ENCODE data around the gene IGIP. TPM values are rescaled to one million over a fixed set of nuclear protein-coding genes. Genes with fewer than 3 reads are reported as not detected.

Gene IGIP
- total RNA-seq, 1 donor from 2014 or later: 2.4 TPM

DNA sequence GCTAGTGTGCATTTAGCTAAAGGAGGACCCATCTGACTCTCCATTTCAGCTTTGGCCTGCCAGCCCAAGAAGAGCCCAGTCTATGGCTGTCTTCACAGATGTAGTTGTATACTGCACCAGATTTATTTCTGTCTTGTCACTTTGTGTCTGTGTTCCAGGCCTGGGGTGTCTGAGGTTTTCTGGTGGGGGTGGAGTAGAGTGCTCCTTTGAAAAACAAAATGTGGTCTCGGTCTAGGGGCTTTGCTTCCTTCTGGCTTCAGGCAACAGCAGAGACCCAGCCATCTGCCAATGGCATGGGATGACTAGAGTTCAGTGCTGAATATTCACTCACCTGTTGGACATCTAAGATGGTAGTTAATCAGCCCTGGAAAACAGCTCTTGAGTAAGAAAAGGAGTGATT, 10.9 kb downstream of the IGIP start:
- Histone ChIP-seq H4K20me1 (ENCODE audit: insufficient read depth, low read length) (peaks cover 41% of the 10 kb centered on the region), H3K4me2 (ENCODE audit: low read length) (no peak overlapping the region), H3K4me3 (ENCODE audit: insufficient read depth, low read depth, low read length) (no peak overlapping the region), H3K27me3 (ENCODE audit: insufficient read depth, low read length) (no peaks in the 10 kb centered on the region), H3K9ac (ENCODE audit: low read length) (no peak overlapping the region), H3K9me3 (ENCODE audit: insufficient read depth, low read depth, low read length) (no peaks in the 10 kb centered on the region), H3K4me1 (ENCODE audit: insufficient read depth, low read length) (peaks cover 10% of the 10 kb centered on the region), H2AFZ (ENCODE audit: low read depth, low read length) (no peak overlapping the region), H3K79me2 (ENCODE audit: insufficient read depth, low read length) (no peaks in the 10 kb centered on the region), H3K36me3 (ENCODE audit: insufficient read depth, low read length) (no peaks in the 10 kb centered on the region), H3K27ac (ENCODE audit: low read depth, low read length) (no peak overlapping the region)
- FAIRE-seq (no peak), DNase-seq (ENCODE audit: low read depth) (no peak)
- no peaks in the 10 kb centered on the region for H3K36me3 Mint-ChIP-seq (ENCODE audit: low read depth, unreplicated experiment)
- H3K9me3 Mint-ChIP-seq (ENCODE audit: unreplicated experiment): peaks cover 2% of the 10 kb centered on the region
- H3K27me3 Mint-ChIP-seq (ENCODE audit: low read depth, unreplicated experiment): peaks cover 17% of the 10 kb centered on the region
- H3K4me3 Mint-ChIP-seq (ENCODE audit: unreplicated experiment): no peak overlapping the region
- no peak overlapping the region for H3K27ac Mint-ChIP-seq (ENCODE audit: unreplicated experiment)
- TF ChIP-seq EZH2 (IDR thresholded peaks at IDR 0.05; ENCODE audit: insufficient read depth, low read length): no peak
- TF ChIP-seq, protein P1, sequence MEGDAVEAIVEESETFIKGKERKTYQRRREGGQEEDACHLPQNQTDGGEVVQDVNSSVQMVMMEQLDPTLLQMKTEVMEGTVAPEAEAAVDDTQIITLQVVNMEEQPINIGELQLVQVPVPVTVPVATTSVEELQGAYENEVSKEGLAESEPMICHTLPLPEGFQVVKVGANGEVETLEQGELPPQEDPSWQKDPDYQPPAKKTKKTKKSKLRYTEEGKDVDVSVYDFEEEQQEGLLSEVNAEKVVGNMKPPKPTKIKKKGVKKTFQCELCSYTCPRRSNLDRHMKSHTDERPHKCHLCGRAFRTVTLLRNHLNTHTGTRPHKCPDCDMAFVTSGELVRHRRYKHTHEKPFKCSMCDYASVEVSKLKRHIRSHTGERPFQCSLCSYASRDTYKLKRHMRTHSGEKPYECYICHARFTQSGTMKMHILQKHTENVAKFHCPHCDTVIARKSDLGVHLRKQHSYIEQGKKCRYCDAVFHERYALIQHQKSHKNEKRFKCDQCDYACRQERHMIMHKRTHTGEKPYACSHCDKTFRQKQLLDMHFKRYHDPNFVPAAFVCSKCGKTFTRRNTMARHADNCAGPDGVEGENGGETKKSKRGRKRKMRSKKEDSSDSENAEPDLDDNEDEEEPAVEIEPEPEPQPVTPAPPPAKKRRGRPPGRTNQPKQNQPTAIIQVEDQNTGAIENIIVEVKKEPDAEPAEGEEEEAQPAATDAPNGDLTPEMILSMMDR (IDR thresholded peaks at IDR 0.05; ENCODE audit: insufficient read depth, low read depth, low read length): no peak
- H3K4me1 Mint-ChIP-seq (ENCODE audit: low read depth, unreplicated experiment): peaks cover 15% of the 10 kb centered on the region

DNA sequence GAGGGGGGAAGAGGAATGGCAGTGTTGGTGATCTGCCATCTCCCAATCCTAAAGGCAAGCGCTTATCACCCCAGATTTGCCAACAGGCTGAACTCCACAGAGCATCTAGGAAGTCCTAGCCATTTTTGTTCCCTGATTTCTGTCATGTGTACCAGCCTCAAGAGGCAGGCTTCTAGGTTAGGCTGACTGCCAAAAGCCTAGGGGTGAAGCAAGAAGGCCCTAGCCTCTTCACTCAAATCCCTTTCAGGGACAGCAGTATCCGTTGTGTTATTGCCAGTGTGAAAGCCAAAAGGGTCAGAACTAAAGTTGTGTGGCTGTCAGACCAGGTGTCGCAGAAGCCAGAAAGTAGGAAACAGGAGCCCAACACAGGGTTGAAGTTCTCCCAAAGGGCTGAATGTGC, 14.7 kb downstream of the IGIP start:
- H3K9me3 Mint-ChIP-seq (ENCODE audit: unreplicated experiment): peaks cover 2% of the 10 kb centered on the region
- Histone ChIP-seq H3K36me3 (ENCODE audit: insufficient read depth, low read length) (no peaks in the 10 kb centered on the region), H3K4me1 (ENCODE audit: insufficient read depth, low read length) (no peaks in the 10 kb centered on the region), H3K4me3 (ENCODE audit: insufficient read depth, low read depth, low read length) (no peak overlapping the region), H2AFZ (ENCODE audit: low read depth, low read length) (no peak overlapping the region), H4K20me1 (ENCODE audit: insufficient read depth, low read length) (peaks cover 68% of the 10 kb centered on the region), H3K27ac (ENCODE audit: low read depth, low read length) (no peak overlapping the region), H3K27me3 (ENCODE audit: insufficient read depth, low read length) (no peaks in the 10 kb centered on the region), H3K4me2 (ENCODE audit: low read length) (no peak overlapping the region), H3K79me2 (ENCODE audit: insufficient read depth, low read length) (peaks cover 2% of the 10 kb centered on the region), H3K9ac (ENCODE audit: low read length) (no peak overlapping the region), H3K9me3 (ENCODE audit: insufficient read depth, low read depth, low read length) (no peaks in the 10 kb centered on the region)
- H3K36me3 Mint-ChIP-seq (ENCODE audit: low read depth, unreplicated experiment): no peaks in the 10 kb centered on the region
- no peak for FAIRE-seq
- H3K4me1 Mint-ChIP-seq (ENCODE audit: low read depth, unreplicated experiment): no peaks in the 10 kb centered on the region
- no peak for DNase-seq (ENCODE audit: low read depth)
- peaks cover 44% of the 10 kb centered on the region for H3K27me3 Mint-ChIP-seq (ENCODE audit: low read depth, unreplicated experiment)
- no peak for TF ChIP-seq EZH2 (IDR thresholded peaks at IDR 0.05; ENCODE audit: insufficient read depth, low read length)
- TF ChIP-seq, protein P1 (IDR thresholded peaks at IDR 0.05; ENCODE audit: insufficient read depth, low read depth, low read length): no peak
- H3K4me3 Mint-ChIP-seq (ENCODE audit: unreplicated experiment): no peak overlapping the region
- no peak overlapping the region for H3K27ac Mint-ChIP-seq (ENCODE audit: unreplicated experiment)

DNA sequence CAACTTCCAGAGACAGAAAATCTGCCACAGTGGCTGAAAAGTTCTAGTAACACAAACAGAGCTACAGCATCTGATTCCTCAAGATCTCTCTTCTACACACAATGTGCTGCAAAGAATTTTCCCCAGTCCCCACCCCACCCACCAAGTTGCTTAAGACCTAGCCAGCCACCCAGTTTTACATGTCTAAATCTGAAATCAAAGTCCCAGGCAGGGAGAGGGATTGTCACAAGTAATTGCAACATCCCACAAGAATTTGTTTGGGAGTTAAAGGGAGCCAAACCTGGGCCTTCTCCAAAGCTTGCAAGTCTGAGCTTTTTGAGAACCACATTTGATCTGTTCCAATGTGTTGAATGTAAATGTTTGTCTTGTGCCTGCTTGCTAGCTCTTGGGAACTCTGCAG, 15.5 kb downstream of the IGIP start:
- TF ChIP-seq, protein P1 (IDR thresholded peaks at IDR 0.05; ENCODE audit: insufficient read depth, low read depth, low read length): no peak
- no peak for TF ChIP-seq EZH2 (IDR thresholded peaks at IDR 0.05; ENCODE audit: insufficient read depth, low read length)
- no peaks in the 10 kb centered on the region for H3K4me1 ChIP-seq (ENCODE audit: insufficient read depth, low read length)
- no peak overlapping the region for H3K4me3 Mint-ChIP-seq (ENCODE audit: unreplicated experiment)
- no peak overlapping the region for H3K27ac Mint-ChIP-seq (ENCODE audit: unreplicated experiment)
- H3K9me3 ChIP-seq (ENCODE audit: insufficient read depth, low read depth, low read length): no peaks in the 10 kb centered on the region
- DNase-seq (ENCODE audit: low read depth) (peak; percentile 34), FAIRE-seq (no peak)
- no peaks in the 10 kb centered on the region for H3K36me3 Mint-ChIP-seq (ENCODE audit: low read depth, unreplicated experiment)
- peaks cover 74% of the 10 kb centered on the region for H4K20me1 ChIP-seq (ENCODE audit: insufficient read depth, low read length)
- H3K4me3 ChIP-seq (ENCODE audit: insufficient read depth, low read depth, low read length): no peak overlapping the region
- H3K9me3 Mint-ChIP-seq (ENCODE audit: unreplicated experiment): peaks cover 2% of the 10 kb centered on the region
- H3K27me3 Mint-ChIP-seq (ENCODE audit: low read depth, unreplicated experiment): peaks cover 44% of the 10 kb centered on the region
- H3K4me2 ChIP-seq (ENCODE audit: low read length): no peak overlapping the region
- no peak overlapping the region for H3K27ac ChIP-seq (ENCODE audit: low read depth, low read length)
- peaks cover 2% of the 10 kb centered on the region for H3K79me2 ChIP-seq (ENCODE audit: insufficient read depth, low read length)
- H3K9ac ChIP-seq (ENCODE audit: low read length): no peak overlapping the region
- H3K36me3 ChIP-seq (ENCODE audit: insufficient read depth, low read length): no peaks in the 10 kb centered on the region
- H3K4me1 Mint-ChIP-seq (ENCODE audit: low read depth, unreplicated experiment): no peaks in the 10 kb centered on the region
- H3K27me3 ChIP-seq (ENCODE audit: insufficient read depth, low read length): peaks cover 2% of the 10 kb centered on the region
- H2AFZ ChIP-seq (ENCODE audit: low read depth, low read length): no peak overlapping the region

Data from astrocyte (in vitro differentiated cells and primary cell).